Measurements from ENCODE around the gene CDC37L1. TPM values are rescaled to one million over a fixed set of nuclear protein-coding genes. Genes with fewer than 3 reads are reported as not detected.
A peak's percentile ranks its signal among the peaks of the same experiment; 100 is the strongest.

Gene CDC37L1
- total and polyA plus RNA-seq, 7 experiments from 2014 or later: 13.4 to 28.0 (median 21.9) TPM

- intact Hi-C loops (cut with micrococcal nuclease): loop anchor here (10.0 kb wide), 4 partner anchors 669 to 1749 kb away; partner anchors contain the start of genes ERMP1 (in 1 of the 2), RLN1 (in 1 of the 2) and UHRF2 (in 1 of the 2)
- DNase-seq: no peak
- peaks cover 0 to 8% (median 0%) of the 10 kb centered on the region in 5 donors for H3K36me3 Mint-ChIP-seq
- CTCF ChIA-PET: interaction anchor here (0.6 to 1.6 kb wide), 6 partner anchors 10 to 1143 kb away, joined by 3 to 6 read pairs (median 4); partner anchors contain the start of genes AK3 and CDC37L1
- peaks cover 21 to 61% of the 10 kb centered on the region in 2 donors for H3K4me1 ChIP-seq (ENCODE audit: control insufficient read depth in 2 of 2, insufficient read depth in 2 of 2, low read length in 2 of 2)
- H3K9me3 ChIP-seq (ENCODE audit: control insufficient read depth in 2 of 3, low read length in 3 of 3): no peaks in the 10 kb centered on the region
- peaks cover 0 to 6% (median 0%) of the 10 kb centered on the region in 5 donors for H3K27me3 Mint-ChIP-seq
- H3K27ac ChIP-seq (ENCODE audit: low read depth, low read length): peak overlapping the region; percentile 78
- peak overlapping the region; percentile 68 to 98 (median 92) for H3K4me3 Mint-ChIP-seq
- no peaks in the 10 kb centered on the region for H3K36me3 ChIP-seq (ENCODE audit: control insufficient read depth in 2 of 3, insufficient read depth in 3 of 3, low read length in 3 of 3)
- H3K27ac Mint-ChIP-seq: peak overlapping the region in 8 of 9 donors; percentile 67 to 96 (median 94)
- H3K27me3 ChIP-seq (ENCODE audit: control insufficient read depth in 2 of 2, insufficient read depth in 2 of 2, low read length in 2 of 2): no peaks in the 10 kb centered on the region
- peak overlapping the region; percentile 29 for H3K4me3 ChIP-seq (ENCODE audit: low read length)
- ATAC-seq: no peak
- H3K9me3 Mint-ChIP-seq: peaks cover 0 to 2% (median 0%) of the 10 kb centered on the region in 11 donors
- POLR2A ChIA-PET: interaction anchor here (0.6 to 8.8 kb wide), 20 partner anchors 11 to 1350 kb away, joined by 3 to 120 read pairs (median 4); partner anchors contain the start of genes AK3, CDC37L1, RANBP6 and RCL1
- peaks cover 47 to 85% (median 78%) of the 10 kb centered on the region in 7 donors for H3K4me1 Mint-ChIP-seq
These were observed 14.0 kb upstream of the CDC37L1 start for GRCh38 chr9:4665357-4665756.

GRCh38 chr9:4666042-4666699 lies 13.2 kb upstream of the CDC37L1 start, which contains the start of gene SPATA6L:
Gene SPATA6L (minus strand): TSS chr9:4666480. CDS start chr9:4666250, 230 bp downstream.
- intact Hi-C loops (cut with micrococcal nuclease): loop anchor here (1.0 to 10.0 kb wide), 7 partner anchors 21 to 1749 kb away; partner anchors contain the start of genes ERMP1 (in 1 of the 2), RLN1 (in 1 of the 2) and UHRF2 (in 1 of the 2)
- H3K4me3 ChIP-seq (ENCODE audit: low read length): peak within 1 kb of the TSS; percentile 60
- peak; percentile 22 to 47 (median 37) for DNase-seq

GRCh38 chr9:4667681-4668080 lies 11.7 kb upstream of the CDC37L1 start:
- Mint-ChIP-seq H3K27me3 (peaks cover 0 to 3% (median 0%) of the 10 kb centered on the region in 5 donors), H3K36me3 (peaks cover 0 to 7% (median 0%) of the 10 kb centered on the region in 5 donors), H3K9me3 (no peaks in the 10 kb centered on the region), H3K4me1 (peaks cover 45 to 77% (median 68%) of the 10 kb centered on the region in 7 donors), H3K4me3 (peak overlapping the region in 8 of 10 donors; percentile 33 to 98 (median 76)), H3K27ac (peak overlapping the region in 8 of 9 donors; percentile 84 to 96 (median 94))
- ChIA-PET POLR2A (interaction anchor here (0.8 to 8.8 kb wide), 8 partner anchors 8 to 73 kb away, joined by 3 to 120 read pairs (median 8); partner anchors contain the start of genes AK3 and CDC37L1), CTCF (no interaction called here)
- Histone ChIP-seq H3K27me3 (ENCODE audit: control insufficient read depth in 2 of 2, insufficient read depth in 2 of 2, low read length in 2 of 2) (no peaks in the 10 kb centered on the region), H3K27ac (ENCODE audit: low read depth, low read length) (peak overlapping the region; percentile 35), H3K4me1 (ENCODE audit: control insufficient read depth in 2 of 2, insufficient read depth in 2 of 2, low read length in 2 of 2) (peaks cover 17 to 53% of the 10 kb centered on the region in 2 donors), H3K36me3 (ENCODE audit: control insufficient read depth in 2 of 3, insufficient read depth in 3 of 3, low read length in 3 of 3) (no peaks in the 10 kb centered on the region), H3K4me3 (ENCODE audit: low read length) (no peak overlapping the region), H3K9me3 (ENCODE audit: control insufficient read depth in 2 of 3, low read length in 3 of 3) (no peaks in the 10 kb centered on the region)
- peak; percentile 72 for ATAC-seq
- intact Hi-C loops (cut with micrococcal nuclease): loop anchor here (1.0 to 10.0 kb wide), 7 partner anchors 12 to 1747 kb away; partner anchors contain the start of genes CDC37L1 (in 1 of the 2), ERMP1 (in 1 of the 2), RLN1 (in 1 of the 2) and UHRF2 (in 1 of the 2)
- peak in 7 of 9 donors; percentile 51 to 80 (median 73) for DNase-seq

More at GRCh38 chr9:4666042-4666699, 13.2 kb upstream of the CDC37L1 start, which contains the start of gene SPATA6L:
- peaks cover 0 to 2% (median 0%) of the 10 kb centered on the region in 11 donors for H3K9me3 Mint-ChIP-seq
- peaks cover 49 to 86% (median 78%) of the 10 kb centered on the region in 7 donors for H3K4me1 Mint-ChIP-seq
- Histone ChIP-seq H3K27ac (ENCODE audit: low read depth, low read length) (peak within 1 kb of the TSS; percentile 78), H3K4me1 (ENCODE audit: control insufficient read depth in 2 of 2, insufficient read depth in 2 of 2, low read length in 2 of 2) (peaks cover 21 to 61% of the 10 kb centered on the region in 2 donors), H3K9me3 (ENCODE audit: control insufficient read depth in 2 of 3, low read length in 3 of 3) (no peaks in the 10 kb centered on the region), H3K27me3 (ENCODE audit: control insufficient read depth in 2 of 2, insufficient read depth in 2 of 2, low read length in 2 of 2) (no peaks in the 10 kb centered on the region), H3K36me3 (ENCODE audit: control insufficient read depth in 2 of 3, insufficient read depth in 3 of 3, low read length in 3 of 3) (no peaks in the 10 kb centered on the region)
- CTCF ChIA-PET: interaction anchor here (0.6 to 1.6 kb wide), 8 partner anchors 9 to 1143 kb away, joined by 3 to 6 read pairs (median 3); partner anchors contain the start of gene CDC37L1
- H3K27me3 Mint-ChIP-seq: peaks cover 0 to 5% (median 0%) of the 10 kb centered on the region in 5 donors
- H3K27ac Mint-ChIP-seq: peak within 1 kb of the TSS; percentile 58 to 96 (median 95)
- peak; percentile 51 for ATAC-seq
- peak within 1 kb of the TSS; percentile 85 to 98 (median 92) for H3K4me3 Mint-ChIP-seq
- H3K36me3 Mint-ChIP-seq: peaks cover 0 to 8% (median 0%) of the 10 kb centered on the region in 5 donors
- POLR2A ChIA-PET: interaction anchor here (0.9 to 8.8 kb wide), 16 partner anchors 10 to 1139 kb away, joined by 3 to 120 read pairs (median 6); partner anchors contain the start of genes AK3, CDC37L1, RCL1 and RFX3

GRCh38 chr9:4668604-4669003 lies 10.8 kb upstream of the CDC37L1 start:
- no peak overlapping the region for H3K27ac ChIP-seq (ENCODE audit: low read depth, low read length)
- DNase-seq: no peak
- no peaks in the 10 kb centered on the region for H3K9me3 ChIP-seq (ENCODE audit: control insufficient read depth in 2 of 3, low read length in 3 of 3)
- no peaks in the 10 kb centered on the region for H3K27me3 ChIP-seq (ENCODE audit: control insufficient read depth in 2 of 2, insufficient read depth in 2 of 2, low read length in 2 of 2)
- intact Hi-C loops (cut with micrococcal nuclease): loop anchor here (10.0 kb wide), 4 partner anchors 666 to 1746 kb away; partner anchors contain the start of genes ERMP1 (in 1 of the 2), RLN1 (in 1 of the 2) and UHRF2 (in 1 of the 2)
- no peaks in the 10 kb centered on the region for H3K36me3 ChIP-seq (ENCODE audit: control insufficient read depth in 2 of 3, insufficient read depth in 3 of 3, low read length in 3 of 3)
- Mint-ChIP-seq H3K27ac (peak overlapping the region in 8 of 9 donors; percentile 68 to 95 (median 76)), H3K36me3 (peaks cover 0 to 5% (median 0%) of the 10 kb centered on the region in 5 donors), H3K4me3 (peak overlapping the region in 3 of 10 donors; percentile 5 to 89 (median 41)), H3K9me3 (no peaks in the 10 kb centered on the region), H3K4me1 (peaks cover 37 to 69% (median 59%) of the 10 kb centered on the region in 7 donors), H3K27me3 (peaks cover 0 to 3% (median 0%) of the 10 kb centered on the region in 5 donors)
- peaks cover 9 to 44% of the 10 kb centered on the region in 2 donors for H3K4me1 ChIP-seq (ENCODE audit: control insufficient read depth in 2 of 2, insufficient read depth in 2 of 2, low read length in 2 of 2)
- no peak for ATAC-seq
- ChIA-PET POLR2A (interaction anchor here (0.6 to 8.8 kb wide), 7 partner anchors 7 to 716 kb away, joined by 3 to 120 read pairs (median 5); partner anchors contain the start of genes AK3 and CDC37L1), CTCF (no interaction called here)
- H3K4me3 ChIP-seq (ENCODE audit: low read length): no peak overlapping the region

GRCh38 chr9:4669890-4670289 lies 9.5 kb upstream of the CDC37L1 start:
- no peaks in the 10 kb centered on the region for H3K27me3 ChIP-seq (ENCODE audit: control insufficient read depth in 2 of 2, insufficient read depth in 2 of 2, low read length in 2 of 2)
- H3K9me3 ChIP-seq (ENCODE audit: control insufficient read depth in 2 of 3, low read length in 3 of 3): no peaks in the 10 kb centered on the region
- H3K27ac Mint-ChIP-seq: peak overlapping the region in 2 of 9 donors; percentile 17 to 54
- intact Hi-C loops (cut with micrococcal nuclease): loop anchor here (10.0 kb wide), 4 partner anchors 665 to 1745 kb away; partner anchors contain the start of genes ERMP1 (in 1 of the 2), RLN1 (in 1 of the 2) and UHRF2 (in 1 of the 2)
- H3K9me3 Mint-ChIP-seq: no peaks in the 10 kb centered on the region
- H3K4me1 Mint-ChIP-seq: peaks cover 26 to 56% (median 46%) of the 10 kb centered on the region in 7 donors
- H3K4me3 ChIP-seq (ENCODE audit: low read length): no peak overlapping the region
- DNase-seq: no peak
- no peaks in the 10 kb centered on the region for H3K36me3 ChIP-seq (ENCODE audit: control insufficient read depth in 2 of 3, insufficient read depth in 3 of 3, low read length in 3 of 3)
- POLR2A ChIA-PET: interaction anchor here (2.0 to 8.8 kb wide), 3 partner anchors 6 to 71 kb away, joined by 16 to 120 read pairs (median 17); partner anchors contain the start of genes AK3 and CDC37L1
- H3K27me3 Mint-ChIP-seq: peaks cover 0 to 3% (median 0%) of the 10 kb centered on the region in 5 donors
- CTCF ChIA-PET: interaction anchor here (1.3 kb wide), 1 partner anchor 8 kb away, joined by 3 read pairs; the partner anchor contains the start of gene PLPP6
- no peak overlapping the region for H3K4me3 Mint-ChIP-seq
- no peak for ATAC-seq
- peaks cover 6 to 31% of the 10 kb centered on the region in 2 donors for H3K4me1 ChIP-seq (ENCODE audit: control insufficient read depth in 2 of 2, insufficient read depth in 2 of 2, low read length in 2 of 2)
- no peak overlapping the region for H3K27ac ChIP-seq (ENCODE audit: low read depth, low read length)
- peaks cover 0 to 3% (median 0%) of the 10 kb centered on the region in 5 donors for H3K36me3 Mint-ChIP-seq
